GM18907 (cell line): ENCODE data around the gene RALGDS.
"Not testable (repeated sequence)": the region's sequence is repeated elsewhere in the genome, so short reads cannot be mapped to it uniquely, and the experiment has no call there.

ENCODE experiments used
- ATAC-seq: cut with Tn5 transposase; IDR thresholded peaks from one replicate; pipeline ENCODE4 v1.9.1; 2021; ENCODE audit warnings: mild to moderate bottlenecking, moderate library complexity; ENCODE audit not compliant: unreplicated experiment

The RALGDS gene

GRCh38 chr9:133107961-133108793 lies 12.9 kb downstream of the RALGDS start:
- ATAC-seq = no peak

DNA sequence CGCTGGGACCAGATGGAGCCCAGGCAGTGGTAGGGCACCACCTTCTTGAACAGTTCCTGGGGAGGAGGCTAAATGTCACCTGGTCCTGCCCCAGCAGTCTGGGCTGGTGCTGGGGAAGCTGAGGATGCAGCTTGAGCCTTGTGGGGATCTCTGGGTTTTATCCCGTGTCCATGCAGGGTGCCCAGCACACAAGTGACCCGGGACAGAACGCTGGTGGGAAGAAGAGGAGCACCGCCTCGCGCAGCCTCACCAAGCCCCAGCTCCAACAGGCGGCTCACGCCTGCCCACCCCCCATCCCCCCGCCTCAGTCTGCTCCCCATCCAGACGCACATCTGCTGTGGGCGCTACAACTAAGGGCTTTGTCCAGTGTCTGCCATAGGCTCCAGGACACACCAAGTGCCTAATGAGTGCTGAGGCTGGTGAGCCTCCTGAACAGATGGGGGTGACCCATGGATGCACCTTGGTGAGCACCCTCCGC lies 13.8 kb downstream of the RALGDS start:
- ATAC-seq = no peak

DNA sequence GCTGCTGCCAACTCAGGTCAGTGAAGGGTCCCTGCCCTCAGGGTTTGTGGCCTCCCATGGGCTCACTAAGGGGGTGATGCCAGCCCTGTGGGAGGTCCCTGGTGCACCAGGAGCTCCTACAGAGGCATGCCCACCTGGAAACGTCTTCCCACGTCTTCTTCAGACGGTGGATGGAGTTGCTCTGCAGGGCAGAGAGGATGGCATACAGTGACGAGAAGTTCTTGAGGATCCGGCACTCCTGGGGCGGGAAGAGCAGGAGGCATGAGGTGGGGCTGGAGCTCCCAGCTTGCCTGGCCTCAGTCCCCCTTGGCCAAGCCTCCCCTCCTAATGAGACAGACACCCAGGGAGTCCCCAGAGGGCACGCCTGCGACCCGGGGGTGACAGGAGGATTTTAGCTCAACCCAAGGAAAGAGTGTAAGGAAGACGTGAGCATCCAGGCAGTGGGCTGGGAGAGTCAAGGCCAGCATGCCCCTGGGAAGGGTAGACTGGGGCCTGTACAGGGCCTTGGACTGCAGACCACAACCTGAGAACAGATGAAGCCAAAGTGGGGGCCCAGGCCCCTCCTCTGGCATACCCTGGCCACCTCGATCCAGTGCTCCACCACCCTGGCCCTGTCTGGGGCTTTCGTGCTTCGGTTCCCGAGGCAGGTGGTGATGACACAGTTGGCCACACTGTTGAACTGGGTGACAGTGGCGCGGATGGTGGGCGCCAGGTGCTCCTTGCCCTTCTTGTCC lies 14.4 kb downstream of the RALGDS start:
- ATAC-seq = no peak

GRCh38 chr9:133105461-133105770 lies 15.6 kb downstream of the RALGDS start:
- no peak for ATAC-seq

DNA sequence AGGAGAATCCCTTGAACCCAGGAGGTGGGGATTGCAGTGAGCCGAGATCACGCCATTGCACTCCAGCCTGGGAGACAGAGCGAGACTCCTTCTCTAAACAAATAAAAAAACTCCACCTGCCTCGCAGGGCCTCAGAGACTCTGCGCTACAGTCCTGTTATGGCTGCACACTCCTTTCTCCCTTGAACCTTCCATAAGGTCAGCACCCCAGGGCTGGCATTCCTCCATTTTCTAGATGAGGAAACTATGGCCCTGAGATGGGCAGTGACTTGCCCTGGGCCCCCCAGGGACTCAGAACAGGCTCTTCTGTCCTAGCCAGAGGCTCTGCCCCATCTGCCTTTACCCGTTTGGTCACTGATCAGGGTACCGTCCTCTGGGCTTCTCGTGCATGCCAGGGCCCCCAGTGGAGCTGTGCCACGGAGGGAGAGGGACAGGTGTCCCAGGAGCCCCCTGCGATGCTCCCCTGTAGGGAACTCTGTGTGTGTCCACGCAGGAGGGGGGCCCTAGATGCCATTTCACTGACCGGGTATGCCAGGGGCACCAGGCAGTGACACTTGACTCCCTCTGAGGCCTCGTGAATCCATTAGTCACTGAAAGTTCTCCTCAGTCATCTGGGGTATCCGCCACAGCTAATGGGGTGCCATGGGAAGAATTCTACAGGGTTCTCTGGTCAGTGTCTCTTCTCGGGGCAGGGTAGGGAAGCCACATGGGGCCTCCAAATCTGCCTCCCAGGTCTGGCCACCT lies 16.2 kb downstream of the RALGDS start:
- no peak for ATAC-seq

DNA sequence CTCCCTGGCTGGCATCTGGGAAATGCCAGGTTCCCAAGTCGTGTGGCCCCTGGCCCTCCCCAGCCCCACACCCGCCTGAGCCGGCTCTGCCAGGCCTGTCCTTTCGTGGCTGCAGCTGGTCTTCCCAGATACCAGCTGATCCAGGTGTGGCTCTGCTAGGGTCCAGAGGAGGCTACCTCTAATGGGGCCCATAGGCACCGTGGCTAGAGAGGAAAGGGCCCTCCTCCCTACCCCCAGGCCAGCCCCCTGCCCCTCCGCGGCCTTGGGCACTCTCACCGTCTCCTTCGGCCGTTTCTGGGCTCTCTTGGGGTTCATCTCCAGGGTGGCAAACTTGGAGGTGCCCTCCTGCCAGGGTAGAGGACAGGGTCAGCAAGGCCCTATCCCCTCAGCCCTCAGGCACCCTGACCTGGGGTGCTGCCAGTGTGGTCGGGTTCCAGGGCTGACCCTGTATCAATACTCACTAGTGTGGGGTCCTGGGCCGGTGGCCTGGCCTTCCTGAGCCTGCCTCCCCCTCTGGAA lies 17.0 kb downstream of the RALGDS start:
- no peak for ATAC-seq

DNA sequence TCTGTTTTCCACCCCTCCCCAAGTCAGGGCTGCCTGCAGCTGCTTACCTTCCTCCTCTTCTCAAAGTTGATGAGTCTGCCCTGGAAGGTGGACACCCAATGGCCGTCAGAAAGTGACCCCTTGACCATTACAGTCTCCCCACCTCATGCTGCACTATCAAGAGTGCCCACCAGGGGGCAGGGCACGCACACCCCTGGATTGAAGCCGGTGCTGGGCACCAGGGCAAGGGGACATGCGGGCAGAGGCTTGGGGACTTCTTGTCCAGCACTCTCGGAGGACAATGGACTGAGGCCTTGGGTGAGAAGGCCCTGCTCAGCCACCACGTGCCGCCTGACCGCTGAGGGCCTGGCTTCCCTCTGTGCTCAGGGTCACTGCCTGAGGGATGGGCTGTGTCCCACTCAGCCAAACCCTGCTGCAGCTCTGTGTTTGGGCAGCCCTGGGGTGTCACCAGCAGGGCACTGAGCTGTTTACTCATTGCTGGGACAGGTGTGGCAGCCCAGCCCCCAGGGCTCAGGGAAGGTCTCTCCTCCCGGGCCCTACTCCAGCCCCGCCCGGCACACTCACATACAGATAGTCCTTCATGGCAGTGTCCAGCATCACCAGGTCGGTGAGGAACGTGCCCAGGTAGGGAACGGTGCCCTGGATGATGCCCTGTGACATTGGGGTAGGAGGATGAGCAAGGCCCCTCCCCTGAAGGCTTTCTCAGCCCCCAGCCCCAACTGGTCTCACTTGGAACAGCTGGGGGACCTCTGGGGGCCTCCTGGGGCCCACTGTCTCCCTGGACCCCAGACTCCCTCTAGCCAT lies 17.7 kb downstream of the RALGDS start:
- no peak for ATAC-seq

GRCh38 chr9:133102190-133103021 lies 18.6 kb downstream of the RALGDS start:
- no peak for ATAC-seq

- ATAC-seq = no peak
Measured at GRCh38 chr9:133101356-133102189, 19.5 kb downstream of the RALGDS start.

GRCh38 chr9:133100506-133101355 lies 20.3 kb downstream of the RALGDS start:
- ATAC-seq = no peak

DNA sequence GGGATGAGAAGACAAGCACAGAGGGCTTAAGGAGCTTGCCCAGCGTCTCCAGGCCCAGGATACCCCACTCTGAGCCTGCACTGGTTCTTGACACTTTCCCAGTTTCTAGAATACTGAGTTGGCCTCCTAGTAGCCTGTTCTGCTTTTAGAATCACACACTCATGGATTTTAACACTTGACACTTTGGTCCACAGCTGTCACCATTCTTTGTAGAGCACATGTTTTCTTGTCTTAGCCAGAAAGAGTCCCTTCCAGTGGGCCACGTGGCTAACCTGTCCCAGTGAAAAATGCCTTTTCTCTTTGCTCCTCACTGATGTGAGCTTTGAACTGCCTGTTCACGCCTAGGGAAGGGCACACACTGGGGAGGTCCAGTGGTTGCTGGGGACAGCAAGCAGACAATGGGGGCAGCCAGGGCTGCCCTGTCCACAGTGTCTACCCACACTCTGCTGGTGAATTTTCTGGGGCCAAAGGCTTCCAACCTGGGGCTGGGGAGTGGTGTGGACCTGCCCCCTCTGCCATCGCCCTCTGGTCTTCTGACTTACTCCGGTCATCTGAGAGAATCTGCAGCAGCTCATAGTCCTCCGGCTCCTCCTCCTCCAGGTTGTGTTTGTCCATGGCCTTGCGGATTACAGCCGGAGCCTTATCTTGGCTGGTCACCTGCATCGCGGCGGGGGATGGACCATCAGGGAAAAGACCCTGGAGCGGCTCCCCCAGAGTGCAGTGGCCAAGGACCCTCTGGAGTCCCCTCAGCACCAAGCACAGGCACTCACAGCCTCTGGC lies 21.1 kb downstream of the RALGDS start:
- no peak for ATAC-seq

GRCh38 chr9:133098871-133099270 lies 22.2 kb downstream of the RALGDS start:
- no peak for ATAC-seq

DNA sequence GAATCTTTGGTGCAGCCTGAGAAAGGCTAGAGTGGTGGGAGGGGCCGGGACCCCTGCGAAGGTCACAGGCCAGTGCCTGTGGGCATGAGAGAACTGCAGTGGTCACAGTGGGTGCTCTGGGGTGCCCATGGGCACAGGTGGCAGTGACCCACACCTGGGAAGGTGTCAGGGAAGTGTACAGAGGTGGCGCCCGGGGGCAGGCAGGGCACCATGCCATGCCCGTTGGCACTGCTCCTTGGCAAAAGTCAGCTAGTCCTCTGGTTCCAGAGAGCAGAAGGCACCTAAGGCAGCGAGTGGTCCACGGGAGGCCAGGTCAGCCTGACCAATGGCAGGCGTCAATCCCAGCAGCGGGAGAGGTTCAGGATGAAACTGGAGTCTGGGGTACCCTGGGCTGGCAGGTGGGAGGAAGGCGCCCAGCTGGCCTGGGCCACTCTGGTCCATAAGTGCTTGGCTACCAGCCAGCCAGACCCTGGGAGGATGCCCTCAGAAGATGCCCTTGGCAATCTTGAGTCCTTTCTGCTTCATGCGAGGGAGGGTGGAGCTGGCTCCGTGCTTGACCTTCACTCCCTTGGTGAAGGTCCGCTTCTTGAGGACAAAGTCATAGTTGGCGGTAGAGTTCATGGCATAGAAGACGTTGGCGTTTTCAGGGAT lies 22.8 kb downstream of the RALGDS start:
- ATAC-seq = no peak

DNA sequence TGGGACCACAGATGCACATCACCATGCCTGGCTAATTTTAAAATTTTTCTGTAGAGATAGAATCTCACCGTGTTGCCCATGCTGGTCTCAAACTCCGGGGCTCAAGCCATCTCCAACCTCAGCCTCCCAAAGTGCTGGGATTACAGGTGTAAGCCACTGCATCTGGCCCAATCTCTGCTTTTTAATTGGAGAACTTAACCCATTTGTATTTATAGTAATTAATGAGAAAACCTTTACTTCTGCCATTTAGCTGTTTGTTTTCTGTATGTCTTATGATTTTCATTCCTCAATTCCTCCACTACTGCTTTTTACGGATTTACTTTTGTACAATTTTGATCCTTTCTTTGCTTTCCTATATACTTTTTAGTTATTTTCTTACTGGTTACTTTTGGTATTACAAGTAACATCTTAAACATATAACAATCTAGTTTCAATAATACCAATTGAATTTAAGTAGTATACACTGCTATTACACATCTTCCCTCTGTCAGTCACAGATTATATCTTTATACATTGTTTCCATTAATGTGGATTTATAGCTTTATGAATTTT lies 26.1 kb downstream of the RALGDS start:
- ATAC-seq = no peak

- not testable (repeated sequence) for ATAC-seq
Measured at GRCh38 chr9:133094351-133094750, 26.7 kb downstream of the RALGDS start.

- ATAC-seq = no peak
Measured at GRCh38 chr9:133090752-133091385, 30.2 kb downstream of the RALGDS start.
